ENCODE measurements around the gene TXNDC15.
"Not testable (repeated sequence)": the region's sequence is repeated elsewhere in the genome, so short reads cannot be mapped to it uniquely, and the experiment has no call there.

Gene TXNDC15

GRCh38 chr5:134873987-134874830 lies at the start of gene TXNDC15:
TXNDC15 (plus strand) TSS chr5:134874371; CDS start chr5:134874428, 57 bp downstream.
- peak; percentile 40 to 70 (median 62) for DNase-seq (ENCODE audit: low read depth in 4 of 4, low spot score in 1 of 4)

- no peak for DNase-seq (ENCODE audit: low read depth in 4 of 4, low spot score in 1 of 4)
Measured at GRCh38 chr5:134824681-134825080, 49.5 kb upstream of the TXNDC15 start.

- no peak for DNase-seq (ENCODE audit: low read depth in 4 of 4, low spot score in 1 of 4)
Measured at GRCh38 chr5:134825212-134825611, 49.0 kb upstream of the TXNDC15 start.

GRCh38 chr5:134833340-134834032 lies 40.7 kb upstream of the TXNDC15 start:
- DNase-seq (ENCODE audit: low read depth in 4 of 4, low spot score in 1 of 4) = no peak

- DNase-seq (ENCODE audit: low read depth in 4 of 4, low spot score in 1 of 4) = no peak
Measured at GRCh38 chr5:134835623-134836022, 38.5 kb upstream of the TXNDC15 start.

GRCh38 chr5:134837530-134838181 lies 36.5 kb upstream of the TXNDC15 start:
- no peak for DNase-seq (ENCODE audit: low read depth in 4 of 4, low spot score in 1 of 4)

- not testable (repeated sequence) for DNase-seq (ENCODE audit: low read depth in 4 of 4, low spot score in 1 of 4)
Measured at GRCh38 chr5:134838361-134838760, 35.8 kb upstream of the TXNDC15 start.

- DNase-seq (ENCODE audit: low read depth in 4 of 4, low spot score in 1 of 4) = no peak
Measured at GRCh38 chr5:134840811-134841210, 33.4 kb upstream of the TXNDC15 start.

GRCh38 chr5:134844252-134844651 lies 29.9 kb upstream of the TXNDC15 start:
- no peak for DNase-seq (ENCODE audit: low read depth in 4 of 4, low spot score in 1 of 4)

GRCh38 chr5:134845335-134845851 lies 28.8 kb upstream of the TXNDC15 start:
- no peak for DNase-seq (ENCODE audit: low read depth in 4 of 4, low spot score in 1 of 4)

GRCh38 chr5:134845852-134846640 lies 28.1 kb upstream of the TXNDC15 start, which contains the start of gene C5orf24:
C5orf24 (plus strand) TSS chr5:134845968; CDS start chr5:134854901, 8,933 bp downstream.
- DNase-seq (ENCODE audit: low read depth in 4 of 4, low spot score in 1 of 4) = peak; percentile 74 to 88 (median 84)

- peak in 2 of 4 experiments; percentile 12 to 13 for DNase-seq (ENCODE audit: low read depth in 4 of 4, low spot score in 1 of 4)
Measured at GRCh38 chr5:134846641-134846960, 27.6 kb upstream of the TXNDC15 start.

GRCh38 chr5:134849434-134849933 lies 24.7 kb upstream of the TXNDC15 start:
- not testable (repeated sequence) for DNase-seq (ENCODE audit: low read depth in 4 of 4, low spot score in 1 of 4)

- DNase-seq (ENCODE audit: low read depth in 4 of 4, low spot score in 1 of 4) = no peak
Measured at GRCh38 chr5:134851307-134851923, 22.8 kb upstream of the TXNDC15 start.

- DNase-seq (ENCODE audit: low read depth in 4 of 4, low spot score in 1 of 4) = not testable (repeated sequence)
Measured at GRCh38 chr5:134856465-134856864, 17.7 kb upstream of the TXNDC15 start.

GRCh38 chr5:134857401-134857800 lies 16.8 kb upstream of the TXNDC15 start:
- DNase-seq (ENCODE audit: low read depth in 4 of 4, low spot score in 1 of 4) = no peak

GRCh38 chr5:134864707-134865106 lies 9.5 kb upstream of the TXNDC15 start:
- DNase-seq (ENCODE audit: low read depth in 4 of 4, low spot score in 1 of 4) = no peak

GRCh38 chr5:134873494-134873893 lies 677 bp upstream of the TXNDC15 start:
- DNase-seq (ENCODE audit: low read depth in 4 of 4, low spot score in 1 of 4) = no peak

- DNase-seq (ENCODE audit: low read depth in 4 of 4, low spot score in 1 of 4) = peak; percentile 5 to 27 (median 20)
Measured at GRCh38 chr5:134874831-134875655, 872 bp downstream of the TXNDC15 start.
